Testis (tissue), 2 donors: ENCODE data around the gene SGPP2.

Experiments
- POLR2A ChIP-seq: fragments of 450-650 bp; IDR thresholded peaks from one replicate; pipeline ENCODE4 v1.6.1; 2017; ENCODE audit warnings: antibody characterized with exemption, mild to moderate bottlenecking, moderate library complexity
- TF ChIP-seq, protein P1 (sequence below), 3 experiments: fragments of 450-650 bp in 2 of 3; fragments of 200-600 bp in 1 of 3; sonication (generic) in 1 of 3; IDR thresholded peaks; one replicate each; pipeline ENCODE4 v1.5.1; 2016 to 2019; ENCODE audit warnings: antibody characterized with exemption in 3 of 3, mild to moderate bottlenecking in 2 of 3, moderate library complexity in 1 of 3

DNA sequence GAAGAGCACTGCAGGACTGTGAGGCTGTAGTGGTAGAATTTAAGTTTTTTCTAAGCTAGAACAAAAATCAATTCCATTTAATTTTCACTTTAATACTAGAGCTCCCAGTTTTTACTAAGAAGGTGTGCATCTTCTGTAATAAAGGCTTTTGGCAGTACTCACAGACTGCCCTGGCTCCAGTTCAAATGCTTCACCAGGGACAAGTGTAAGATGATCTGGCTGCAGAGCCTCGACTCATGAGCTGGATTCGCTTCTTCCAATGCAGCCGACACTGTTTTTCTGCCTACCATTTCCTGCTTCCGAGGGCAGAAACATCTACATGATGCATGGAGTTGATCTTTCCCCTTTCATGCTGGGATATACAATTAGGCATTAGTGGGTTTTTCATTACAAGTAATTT, 144.5 kb downstream of the SGPP2 start:
- TF ChIP-seq, protein P1, sequence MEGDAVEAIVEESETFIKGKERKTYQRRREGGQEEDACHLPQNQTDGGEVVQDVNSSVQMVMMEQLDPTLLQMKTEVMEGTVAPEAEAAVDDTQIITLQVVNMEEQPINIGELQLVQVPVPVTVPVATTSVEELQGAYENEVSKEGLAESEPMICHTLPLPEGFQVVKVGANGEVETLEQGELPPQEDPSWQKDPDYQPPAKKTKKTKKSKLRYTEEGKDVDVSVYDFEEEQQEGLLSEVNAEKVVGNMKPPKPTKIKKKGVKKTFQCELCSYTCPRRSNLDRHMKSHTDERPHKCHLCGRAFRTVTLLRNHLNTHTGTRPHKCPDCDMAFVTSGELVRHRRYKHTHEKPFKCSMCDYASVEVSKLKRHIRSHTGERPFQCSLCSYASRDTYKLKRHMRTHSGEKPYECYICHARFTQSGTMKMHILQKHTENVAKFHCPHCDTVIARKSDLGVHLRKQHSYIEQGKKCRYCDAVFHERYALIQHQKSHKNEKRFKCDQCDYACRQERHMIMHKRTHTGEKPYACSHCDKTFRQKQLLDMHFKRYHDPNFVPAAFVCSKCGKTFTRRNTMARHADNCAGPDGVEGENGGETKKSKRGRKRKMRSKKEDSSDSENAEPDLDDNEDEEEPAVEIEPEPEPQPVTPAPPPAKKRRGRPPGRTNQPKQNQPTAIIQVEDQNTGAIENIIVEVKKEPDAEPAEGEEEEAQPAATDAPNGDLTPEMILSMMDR (IDR thresholded peaks at IDR 0.05) = no peak
- TF ChIP-seq POLR2A = no peak
